Measurements from ENCODE around the gene ABCF1.

The ABCF1 gene

GRCh38 chr6:30560930-30561329, 10.3 kb upstream of the ABCF1 start:
- no peak for DNase-seq

GRCh38 chr6:30562470-30563425, 8.5 kb upstream of the ABCF1 start:
- DNase-seq: no peak

GRCh38 chr6:30564114-30564513, 7.1 kb upstream of the ABCF1 start:
- no peak for DNase-seq

DNA sequence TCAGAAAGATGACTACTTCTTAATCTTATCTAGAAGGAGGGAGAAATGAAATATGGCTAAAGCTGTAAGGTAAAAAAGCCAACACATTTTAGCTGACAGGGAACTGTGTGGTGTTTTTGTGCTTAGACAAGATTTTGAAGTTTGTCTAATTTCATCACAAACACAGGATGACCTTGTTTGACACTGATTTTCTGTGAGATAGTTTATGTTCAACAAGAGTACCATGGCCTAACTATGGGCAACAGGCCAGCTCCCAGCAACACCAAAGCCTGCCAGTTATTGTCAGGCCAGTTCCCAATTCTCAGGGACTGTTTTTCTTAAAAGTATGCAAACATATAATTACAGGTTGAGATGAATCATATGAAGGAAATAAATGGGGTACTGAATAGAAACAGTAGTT, 5.5 kb upstream of the ABCF1 start:
- DNase-seq: no peak

GRCh38 chr6:30568245-30568644, 3.0 kb upstream of the ABCF1 start:
- DNase-seq: no peak

DNA sequence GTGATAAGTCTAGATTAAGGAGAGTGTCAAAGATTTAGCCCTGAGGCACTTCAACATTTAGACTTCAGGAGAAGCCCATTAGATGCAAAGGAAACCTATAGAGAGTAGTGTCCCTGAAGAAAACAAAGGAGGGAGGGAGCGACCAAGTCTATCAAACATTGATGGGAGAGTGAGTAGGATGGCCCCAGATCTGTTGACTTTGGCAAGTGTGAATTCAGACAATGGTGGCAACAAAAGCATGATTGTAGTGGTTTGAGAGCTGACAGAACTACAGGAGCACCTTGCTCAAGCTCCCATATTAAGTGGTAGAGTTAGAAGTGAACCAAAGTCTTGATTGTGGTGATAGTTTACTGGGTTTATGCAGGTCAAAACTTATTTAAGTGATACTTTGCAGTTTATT, 979 bp upstream of the ABCF1 start:
- no peak for DNase-seq

DNA sequence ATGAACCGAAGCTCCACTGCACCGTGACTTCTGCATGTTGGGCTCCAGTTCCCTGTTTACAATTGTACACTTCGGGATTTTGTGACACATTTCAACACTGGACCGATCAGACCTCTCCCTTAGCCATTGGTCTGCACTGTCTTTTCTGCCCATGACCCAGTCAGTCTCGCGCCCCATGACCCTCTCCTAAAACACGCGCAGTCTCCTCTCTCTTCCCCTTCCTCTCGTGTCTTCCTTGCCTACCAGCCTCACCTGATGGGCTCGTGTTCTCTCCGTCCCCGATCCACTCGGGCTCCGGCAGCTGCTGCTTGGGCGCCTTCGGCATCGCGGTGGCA, 535 bp upstream of the ABCF1 start:
- DNase-seq: no peak

DNA sequence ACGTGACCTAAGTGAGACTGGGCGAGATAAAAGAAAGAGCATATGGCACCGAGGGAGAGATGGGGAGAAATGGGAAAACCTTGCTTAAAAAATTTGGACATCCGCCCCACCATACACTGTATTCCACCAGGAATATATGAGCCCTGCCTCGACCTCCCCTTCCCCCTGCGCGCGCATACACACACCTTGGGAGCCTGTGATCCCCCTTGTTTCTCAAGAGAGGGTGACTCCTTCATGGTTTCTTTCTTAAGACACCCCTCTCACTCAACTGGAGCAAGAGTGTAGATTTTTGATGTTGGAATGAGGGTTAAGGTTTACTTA, 480 bp downstream of the ABCF1 start:
- no peak for DNase-seq

DNA sequence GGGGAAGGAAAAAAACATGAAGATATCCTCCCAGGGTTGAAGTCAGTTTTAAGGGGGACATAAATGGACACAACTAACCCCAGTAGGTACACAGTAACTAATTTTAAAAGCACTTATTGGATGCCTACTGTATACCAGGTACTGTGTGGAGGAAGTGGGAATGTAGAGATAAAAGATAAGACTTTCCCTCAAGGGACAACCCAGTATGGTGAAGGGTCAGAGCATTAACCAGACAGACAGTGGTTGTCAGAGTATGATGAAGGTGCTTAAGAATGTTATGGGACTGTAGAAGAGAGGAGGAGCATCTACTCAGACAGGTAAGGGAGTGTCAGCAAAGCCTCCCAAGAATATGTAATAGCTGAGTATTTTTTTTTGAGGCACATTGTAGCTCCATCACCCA, 906 bp downstream of the ABCF1 start:
- no peak for DNase-seq

DNA sequence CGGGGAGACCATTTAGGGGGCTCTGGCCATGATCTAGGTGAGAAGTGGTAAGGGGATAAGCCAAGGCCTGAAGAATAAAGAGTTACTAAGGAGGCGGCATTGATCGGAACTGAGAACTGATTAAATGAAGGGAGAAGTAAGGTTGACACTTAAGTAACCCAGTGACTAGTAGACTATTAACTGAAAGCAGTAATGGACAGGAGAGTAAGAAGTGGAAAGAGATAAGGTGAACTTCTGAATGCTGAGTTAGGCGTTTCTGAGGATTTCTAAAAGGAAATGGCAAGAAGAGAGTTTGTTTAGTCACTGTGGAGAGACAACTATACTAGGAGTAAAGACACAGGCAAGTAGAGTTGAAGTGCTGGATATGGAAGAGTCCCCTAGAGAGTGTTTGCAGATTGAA, 1.9 kb downstream of the ABCF1 start:
- DNase-seq: no peak

DNA sequence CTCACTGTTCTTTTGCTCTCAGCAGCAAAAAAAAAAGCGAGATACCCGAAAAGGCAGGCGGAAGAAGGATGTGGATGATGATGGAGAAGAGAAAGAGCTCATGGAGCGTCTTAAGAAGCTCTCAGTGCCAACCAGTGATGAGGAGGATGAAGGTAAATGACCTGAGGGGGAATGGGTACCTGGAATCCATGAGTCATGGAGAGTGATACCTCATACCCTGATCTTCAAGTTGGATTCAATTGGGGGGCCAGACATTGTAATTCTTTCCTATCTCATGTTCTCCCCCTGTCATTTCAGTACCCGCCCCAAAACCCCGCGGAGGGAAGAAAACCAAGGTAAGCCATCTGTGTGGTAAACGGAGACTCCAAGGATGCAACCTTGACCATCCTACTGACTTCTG, 6.8 kb downstream of the ABCF1 start:
- DNase-seq: no peak

DNA sequence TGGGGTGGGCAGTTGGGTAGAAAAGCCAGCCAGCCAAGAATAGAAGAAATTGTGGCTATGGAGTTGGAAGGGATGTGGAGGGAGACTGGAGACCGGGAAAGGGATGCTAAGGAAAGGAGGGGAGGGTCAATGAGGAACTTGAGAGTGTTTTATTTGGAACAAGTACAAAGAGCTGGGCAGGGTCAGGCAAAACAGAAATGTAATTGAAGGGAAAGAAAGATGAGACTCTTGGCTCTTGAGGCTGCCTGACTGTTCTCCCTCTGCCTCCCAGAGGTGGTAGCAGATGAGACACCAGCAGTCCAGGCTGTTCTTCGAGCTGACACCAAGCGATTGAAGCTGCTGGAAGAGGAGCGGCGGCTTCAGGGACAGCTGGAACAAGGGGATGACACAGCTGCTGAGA, 12.7 kb downstream of the ABCF1 start:
- no peak for DNase-seq

- DNase-seq: no peak
These were observed 18.6 kb downstream of the ABCF1 start for GRCh38 chr6:30589754-30590358.

- no peak for DNase-seq
These were observed 19.3 kb downstream of the ABCF1 start for GRCh38 chr6:30590509-30590908.

DNA sequence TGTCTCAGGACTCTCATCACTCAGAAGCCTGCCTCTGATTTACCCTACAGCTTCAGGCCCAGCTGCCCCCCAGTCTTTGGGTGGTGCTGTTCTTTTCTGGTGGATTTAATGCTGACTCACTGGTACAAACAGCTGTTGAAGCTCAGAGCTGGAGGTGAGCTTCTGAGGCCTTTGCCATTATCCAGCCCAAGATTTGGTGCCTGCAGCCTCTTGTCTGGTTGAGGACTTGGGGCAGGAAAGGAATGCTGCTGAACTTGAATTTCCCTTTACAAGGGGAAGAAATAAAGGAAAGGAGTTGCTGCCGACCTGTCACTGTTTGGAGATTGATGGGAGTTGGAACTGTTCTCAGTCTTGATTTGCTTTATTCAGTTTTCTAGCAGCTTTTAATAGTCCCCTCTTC, 19.8 kb downstream of the ABCF1 start:
- no peak for DNase-seq

DNA sequence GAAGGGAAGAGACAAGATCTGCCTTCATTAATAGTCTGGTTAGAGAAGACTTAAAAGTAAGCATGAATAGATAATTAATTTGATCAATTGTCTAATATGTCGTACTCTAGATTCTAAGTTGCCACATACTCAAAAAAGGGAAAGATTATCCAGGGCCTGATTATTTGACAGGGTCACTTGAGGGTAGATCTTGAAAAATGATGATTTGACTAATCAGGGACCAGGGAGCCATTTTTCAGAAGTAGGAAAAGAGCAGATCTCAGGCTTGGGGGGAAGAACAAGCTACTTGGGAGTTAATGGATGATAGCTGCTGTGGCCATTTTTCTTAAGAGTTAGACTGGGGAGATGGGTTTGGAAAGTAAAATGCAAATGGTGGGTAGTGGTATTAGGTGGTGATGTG, 21.0 kb downstream of the ABCF1 start:
- DNase-seq: no peak

DNA sequence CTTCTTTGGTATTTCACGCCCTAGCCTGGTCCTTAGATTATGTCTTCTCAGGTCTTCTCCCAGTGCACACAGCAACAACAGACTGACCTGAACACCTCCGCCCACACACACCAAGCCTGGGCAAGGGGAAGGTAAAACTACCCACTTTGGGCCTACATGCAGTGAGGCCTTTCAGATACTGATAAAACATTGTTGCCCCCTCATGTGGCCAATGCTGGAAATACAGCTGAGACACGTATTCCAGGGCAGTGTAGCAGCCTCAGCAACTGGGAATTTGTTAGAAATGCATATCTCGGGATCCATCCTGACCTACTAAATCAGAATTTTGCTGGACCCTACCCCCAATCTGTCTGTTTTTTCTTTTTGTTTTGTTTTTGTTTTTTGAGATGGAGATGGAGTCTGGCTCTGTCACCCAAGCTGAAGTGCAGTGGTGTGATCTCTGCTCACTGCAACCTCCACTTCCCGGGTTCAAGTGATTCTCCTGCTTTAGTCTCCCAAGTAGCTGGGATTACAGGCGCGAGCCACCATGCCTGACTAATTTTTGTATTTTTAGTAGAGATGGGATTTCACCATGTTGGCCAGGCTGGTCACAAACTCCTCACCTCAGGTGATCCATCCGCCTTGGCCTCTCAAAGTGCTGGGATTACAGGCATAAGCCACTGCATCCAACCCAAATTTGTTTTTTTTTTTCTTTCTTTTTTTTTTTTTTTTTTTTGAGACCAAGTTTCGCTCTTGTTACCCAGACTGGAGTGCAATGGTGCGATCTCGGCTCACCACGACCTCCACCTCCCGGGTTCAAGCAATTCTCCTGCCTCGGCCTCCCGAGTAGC, 26.3 kb downstream of the ABCF1 start:
- DNase-seq: peak; percentile 84

GRCh38 chr6:30598912-30599624, 27.8 kb downstream of the ABCF1 start:
- DNase-seq: no peak

DNA sequence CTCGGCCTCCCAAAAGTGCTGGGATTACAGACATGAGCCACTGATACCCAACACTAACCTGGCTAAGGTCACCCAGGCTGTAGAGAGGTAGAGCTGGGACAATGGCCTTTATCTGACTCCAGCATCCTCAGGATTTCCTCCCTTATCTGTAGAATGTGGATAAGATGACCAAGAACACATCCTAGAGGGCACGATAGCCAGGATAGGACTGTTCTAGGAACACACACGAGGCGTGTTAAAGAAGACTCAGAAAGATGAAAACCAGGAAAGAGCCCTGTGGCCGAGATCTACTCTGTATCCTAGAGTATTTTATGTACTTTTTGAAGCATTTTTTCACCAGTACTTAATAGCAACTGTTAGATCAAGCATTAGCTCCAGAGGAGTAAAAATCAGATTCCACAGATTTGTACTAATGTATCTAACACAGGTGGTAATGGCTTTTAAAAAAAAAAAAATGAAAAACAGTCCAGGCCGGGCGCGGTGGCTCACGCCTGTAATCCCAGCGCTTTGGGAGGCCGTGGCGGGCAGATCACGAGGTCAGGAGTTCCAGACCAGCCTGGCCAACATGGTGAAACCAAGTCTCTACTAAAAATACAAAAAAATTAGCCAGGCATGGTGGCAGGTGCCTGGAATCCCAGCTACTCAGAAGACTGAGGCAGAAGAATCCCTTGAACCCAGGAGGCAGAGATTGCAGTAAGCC, 28.5 kb downstream of the ABCF1 start:
- DNase-seq: no peak

DNA sequence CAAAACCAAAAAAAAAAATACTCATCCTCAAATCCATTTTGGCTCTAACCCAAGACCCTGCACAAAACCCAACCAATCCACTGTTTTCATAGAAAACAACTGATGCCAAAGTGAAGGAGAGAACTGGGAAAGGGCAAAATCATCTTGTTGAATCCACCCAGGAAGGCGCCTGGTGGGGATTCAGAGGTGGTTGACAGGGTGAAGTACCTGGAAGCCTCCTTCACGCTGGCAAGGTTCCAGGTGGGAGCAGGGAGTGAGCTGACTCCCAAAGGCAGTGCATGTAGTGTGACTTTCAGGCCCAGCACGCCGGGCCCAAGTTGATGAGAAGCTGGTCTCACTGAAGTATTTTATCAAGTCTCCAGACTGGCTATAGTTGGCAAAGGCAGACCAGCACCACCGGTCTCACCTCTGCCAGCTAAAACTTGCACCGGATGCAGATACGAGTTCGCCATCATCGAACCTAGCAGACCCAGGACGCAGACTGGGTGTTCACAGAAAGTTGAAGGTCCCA, 29.3 kb downstream of the ABCF1 start:
- DNase-seq: no peak

GRCh38 chr6:30601436-30601814, 30.2 kb downstream of the ABCF1 start:
- no peak for DNase-seq

All from EL (cell line).